NCI-H69 (cell line): Measurements from ENCODE around the gene NUMA1.

Experiments used
- DNase-seq: peaks from one replicate; lab custom pipeline; 2025; lab: John Stamatoyannopoulos, UW

Gene NUMA1

DNA sequence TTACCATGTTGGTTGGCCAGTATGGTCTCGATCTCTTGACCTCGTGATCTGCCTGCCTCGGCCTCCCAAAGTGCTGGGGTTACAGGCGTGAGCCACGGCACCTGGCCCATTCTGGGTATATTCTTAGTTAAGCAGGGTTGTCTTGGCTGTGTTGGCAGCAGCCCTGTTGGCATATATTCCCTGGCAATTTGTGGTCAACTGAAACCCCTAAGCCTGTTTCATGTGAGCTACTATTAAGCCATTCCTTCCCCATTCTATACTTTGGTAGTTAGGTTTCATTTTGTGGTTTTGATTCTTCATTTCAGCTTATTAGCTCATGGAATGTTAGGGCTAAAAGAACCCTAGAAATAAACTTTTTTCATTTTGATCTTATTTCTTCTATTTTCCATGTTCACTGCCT, 103.8 kb downstream of the NUMA1 start:
- no peak for DNase-seq

DNA sequence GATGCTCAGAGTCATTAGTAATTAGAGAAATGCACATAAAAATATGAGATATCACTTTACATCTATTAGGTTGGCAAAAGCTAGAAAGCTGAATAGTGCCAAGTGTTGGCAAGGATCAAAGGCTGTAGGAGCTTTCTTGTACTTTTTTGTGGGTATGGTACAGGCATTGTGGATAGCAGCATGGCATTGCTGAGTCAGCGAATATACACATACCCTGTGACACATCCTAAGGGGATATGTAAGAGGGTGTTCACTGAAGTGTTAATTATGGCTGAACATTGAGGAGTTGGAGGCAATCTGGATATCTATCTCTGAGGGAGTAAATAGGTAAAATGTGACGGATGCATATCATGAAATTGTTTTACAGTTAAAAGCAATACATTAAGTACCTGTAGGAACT, 108.7 kb downstream of the NUMA1 start:
- DNase-seq: no peak

DNA sequence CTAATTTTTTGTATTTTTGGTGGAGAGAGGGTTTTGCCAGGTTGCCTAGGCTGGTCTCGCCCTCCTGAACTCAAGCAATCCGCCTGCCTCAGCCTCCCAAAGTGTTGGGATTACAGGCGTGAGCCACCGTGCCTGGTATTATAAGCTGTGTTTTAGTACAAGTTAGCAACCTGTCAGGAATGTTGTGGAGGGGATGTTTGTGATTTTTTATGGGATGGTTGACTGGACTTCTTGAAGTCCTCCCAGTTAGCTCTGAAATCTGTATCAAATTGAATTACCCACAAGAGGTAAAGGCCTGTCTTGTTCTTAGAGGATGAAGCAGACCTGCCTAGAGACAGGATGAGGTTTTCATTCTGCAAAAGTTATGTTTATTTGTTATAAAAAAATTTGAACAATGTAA, 115.7 kb downstream of the NUMA1 start:
- no peak for DNase-seq

DNA sequence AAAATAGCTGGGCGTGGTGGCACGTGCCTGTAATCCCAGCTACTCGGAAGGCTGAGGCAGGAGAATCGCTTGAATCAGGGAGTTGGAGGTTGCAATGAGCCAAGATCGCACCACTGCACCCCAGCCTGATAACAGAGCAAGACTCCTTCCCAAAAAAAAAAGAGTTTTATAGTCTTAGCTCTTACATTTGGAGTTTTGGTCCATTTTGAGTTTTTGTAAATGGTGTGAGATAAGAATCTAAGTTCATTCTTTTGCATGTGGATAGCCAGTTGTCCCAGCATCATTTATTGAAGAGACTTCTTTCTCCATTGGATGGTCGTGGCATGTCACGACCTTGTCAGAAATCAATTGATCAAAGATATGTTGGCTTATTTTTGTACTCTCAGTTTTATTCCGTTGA, 116.9 kb downstream of the NUMA1 start:
- DNase-seq: no peak

DNA sequence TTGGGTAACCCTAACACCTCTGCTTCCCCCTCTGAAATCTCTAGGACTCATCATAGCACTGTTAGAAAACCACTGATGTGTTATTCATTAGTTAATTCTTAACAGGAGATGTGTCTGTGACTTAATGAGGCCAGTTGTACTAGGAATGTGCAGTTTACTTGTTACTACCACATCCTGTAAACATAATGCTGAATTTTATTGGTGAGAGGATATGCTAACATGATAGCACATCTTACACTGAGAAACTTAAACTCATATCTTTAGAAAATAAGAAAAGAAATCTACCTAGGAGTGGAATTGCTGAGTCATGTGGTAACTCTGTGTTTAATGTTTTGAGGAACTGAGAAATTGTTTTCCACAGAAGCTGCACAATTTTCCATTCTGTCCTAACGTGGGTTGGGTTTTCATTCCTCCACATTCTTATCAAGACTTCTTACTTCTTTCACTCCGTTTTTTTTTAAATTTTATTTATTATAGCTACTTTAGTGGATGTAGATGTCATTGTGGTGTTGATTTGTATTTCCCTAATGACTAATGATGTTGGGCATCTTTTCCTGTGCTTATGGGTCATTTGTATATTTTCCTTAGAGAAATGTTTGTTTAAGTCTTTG, 117.8 kb downstream of the NUMA1 start:
- no peak for DNase-seq

DNA sequence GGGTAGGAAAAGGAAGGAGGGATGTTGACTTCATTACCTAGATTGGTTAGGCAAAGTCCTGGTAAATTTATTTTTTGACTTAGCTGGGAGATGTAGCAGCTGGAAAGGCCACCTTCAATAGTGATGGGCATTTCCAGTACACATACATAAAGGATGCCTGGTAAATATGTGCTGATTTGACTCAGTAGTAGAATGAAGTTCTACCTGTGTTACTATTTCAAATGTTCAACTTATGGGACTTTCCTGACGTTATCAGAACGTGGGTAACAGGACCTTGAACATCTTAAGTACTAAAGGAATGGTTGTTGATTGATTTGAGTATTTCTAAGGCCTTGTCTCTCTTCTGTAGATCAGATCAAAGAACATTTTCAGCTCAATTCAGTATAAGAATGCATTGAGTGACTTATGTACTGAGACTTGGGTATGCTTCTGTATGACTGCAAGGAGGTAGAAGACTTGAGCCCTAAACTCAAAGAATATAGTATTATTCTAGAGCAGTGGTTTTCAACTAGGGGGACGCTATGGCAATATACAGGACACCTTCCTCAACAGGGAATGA, 124.4 kb downstream of the NUMA1 start:
- no peak for DNase-seq
